Hepatic stellate cell (primary cell): Measurements from ENCODE around the gene ZNF780B.
"Not testable (repeated sequence)": the region's sequence is repeated elsewhere in the genome, so short reads cannot be mapped to it uniquely, and the experiment has no call there.

Source experiments
- DNase-seq: peaks from one replicate; pipeline ENCODE4 v3.0.0; 2011; ENCODE audit warnings: low spot score

ZNF780B gene

DNA sequence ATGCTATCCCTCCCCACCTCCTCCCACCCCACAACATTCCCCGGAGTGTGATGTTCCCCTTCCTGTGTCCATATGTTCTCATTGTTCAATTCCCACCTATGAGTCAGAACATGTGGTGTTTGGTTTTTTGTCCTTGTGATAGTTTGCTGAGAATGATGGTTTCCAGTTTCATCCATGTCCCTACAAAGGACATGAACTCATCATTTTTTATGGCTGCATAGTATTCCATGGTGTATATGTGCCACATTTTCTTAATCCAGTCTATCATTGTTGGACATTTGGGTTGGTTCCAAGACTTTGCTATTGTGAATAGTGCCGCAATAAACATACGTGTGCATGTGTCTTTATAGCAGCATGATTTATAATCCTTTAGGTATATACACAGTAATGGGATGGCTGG lies 18.0 kb downstream of the ZNF780B start:
- DNase-seq: not testable (repeated sequence)

- no peak for DNase-seq
Measured at GRCh38 chr19:40035996-40036395, 20.0 kb downstream of the ZNF780B start.

GRCh38 chr19:40033989-40034560 lies 22.0 kb downstream of the ZNF780B start:
- no peak for DNase-seq

DNA sequence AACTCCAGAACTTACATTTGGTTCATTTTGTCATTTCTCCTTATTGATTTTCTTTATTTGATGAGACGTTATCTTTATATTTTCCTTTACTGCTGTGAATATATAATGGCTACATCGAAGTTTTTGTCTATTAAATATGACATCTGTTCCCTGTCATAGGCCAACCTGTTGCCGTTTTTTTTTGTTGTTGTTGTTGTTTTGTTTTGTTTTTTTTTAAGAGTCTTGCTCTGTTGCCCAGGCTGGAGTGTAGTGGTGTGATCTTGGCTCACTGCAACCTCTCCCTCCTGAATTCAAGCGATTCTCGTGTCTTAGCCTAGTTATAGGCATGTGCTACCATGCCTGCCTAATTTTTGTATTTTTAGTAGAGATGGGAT lies 29.4 kb downstream of the ZNF780B start:
- DNase-seq: no peak

GRCh38 chr19:40025938-40026596 lies 30.0 kb downstream of the ZNF780B start:
- DNase-seq: no peak

- DNase-seq: no peak
Measured at GRCh38 chr19:40023969-40024368, 32.1 kb downstream of the ZNF780B start.

DNA sequence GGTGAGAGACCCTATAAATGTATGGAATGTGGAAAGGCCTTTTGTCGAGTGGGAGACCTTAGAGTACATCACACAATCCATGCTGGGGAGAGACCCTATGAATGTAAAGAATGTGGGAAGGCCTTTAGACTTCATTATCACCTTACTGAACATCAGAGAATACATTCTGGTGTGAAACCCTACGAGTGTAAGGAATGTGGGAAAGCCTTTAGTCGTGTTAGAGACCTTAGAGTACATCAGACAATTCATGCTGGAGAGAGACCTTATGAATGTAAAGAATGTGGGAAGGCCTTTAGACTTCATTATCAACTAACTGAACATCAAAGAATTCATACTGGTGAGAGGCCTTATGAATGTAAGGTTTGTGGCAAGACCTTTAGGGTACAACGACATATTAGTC lies 42.0 kb downstream of the ZNF780B start:
- no peak for DNase-seq

DNA sequence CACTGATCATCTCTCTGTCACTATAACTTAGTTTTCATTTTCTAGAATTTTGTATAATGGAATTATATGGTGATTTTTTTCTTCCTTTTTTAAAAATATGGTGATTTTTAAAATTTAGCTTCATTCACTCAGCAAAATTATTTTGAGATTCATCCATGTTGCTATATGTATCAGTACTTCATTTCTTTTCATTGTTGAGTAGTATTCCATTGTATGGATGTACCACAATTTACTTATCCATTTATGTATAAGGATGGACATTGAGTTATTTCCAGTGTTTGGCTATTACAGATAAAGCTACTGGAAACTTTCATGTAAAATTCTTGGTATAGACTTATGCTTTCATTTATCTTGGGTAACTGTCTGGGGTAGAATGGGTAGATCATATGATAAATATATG lies 46.4 kb downstream of the ZNF780B start:
- DNase-seq: no peak

DNA sequence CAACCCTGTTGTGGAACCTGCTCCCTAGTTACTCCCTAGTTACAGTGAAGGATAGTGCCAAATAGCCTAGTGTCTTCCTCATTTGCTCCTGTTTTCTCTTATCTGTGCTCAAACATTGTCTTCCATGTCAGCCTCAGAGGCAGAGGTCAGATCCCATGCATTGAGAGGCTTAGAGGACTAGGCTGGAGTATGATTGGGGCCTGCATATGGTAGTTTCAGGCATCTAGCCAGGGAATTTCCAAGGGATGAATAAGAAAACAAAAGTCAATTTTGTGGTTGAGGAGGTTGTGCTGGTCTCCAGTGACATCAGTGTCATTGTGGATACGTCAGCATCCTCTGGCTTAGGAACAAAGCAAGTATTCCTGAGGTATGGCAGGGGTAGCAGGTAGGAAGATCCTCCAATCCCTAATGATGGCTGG lies 49.7 kb downstream of the ZNF780B start:
- DNase-seq: peak; percentile 71

GRCh38 chr19:40005691-40006272 lies 50.2 kb downstream of the ZNF780B start:
- no peak for DNase-seq

DNA sequence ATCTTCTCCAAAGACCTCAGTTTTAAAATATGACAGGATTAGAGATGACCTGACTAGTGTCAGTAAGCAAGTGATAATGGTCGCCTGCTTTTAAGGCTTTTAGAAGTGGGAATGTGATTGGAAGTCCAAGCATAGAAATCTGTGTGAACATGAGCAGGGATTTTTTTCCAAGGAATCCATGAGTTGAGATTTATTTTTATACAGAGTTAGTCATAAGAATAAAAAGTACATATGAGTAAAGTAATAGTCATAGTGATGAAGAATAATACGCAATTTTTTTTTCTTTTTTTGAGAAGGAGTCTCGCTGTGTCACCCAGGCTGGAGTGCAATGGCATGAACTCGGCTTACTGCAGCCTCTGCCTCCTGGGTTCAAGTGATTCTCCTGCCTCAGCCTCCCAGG lies 57.5 kb downstream of the ZNF780B start:
- peak; percentile 58 for DNase-seq

- DNase-seq: no peak
Measured at GRCh38 chr19:39997638-39998216, 58.3 kb downstream of the ZNF780B start.

- DNase-seq: peak; percentile 90
Measured at GRCh38 chr19:39996811-39997637, 59.0 kb downstream of the ZNF780B start, which contains the start of gene ZNF546. TSS of gene ZNF546 (plus strand) at chr19:39997060. CDS start at chr19:39998327, 1,267 bp downstream.

GRCh38 chr19:39996218-39996810 lies 59.7 kb downstream of the ZNF780B start:
- DNase-seq: peak; percentile 42

DNA sequence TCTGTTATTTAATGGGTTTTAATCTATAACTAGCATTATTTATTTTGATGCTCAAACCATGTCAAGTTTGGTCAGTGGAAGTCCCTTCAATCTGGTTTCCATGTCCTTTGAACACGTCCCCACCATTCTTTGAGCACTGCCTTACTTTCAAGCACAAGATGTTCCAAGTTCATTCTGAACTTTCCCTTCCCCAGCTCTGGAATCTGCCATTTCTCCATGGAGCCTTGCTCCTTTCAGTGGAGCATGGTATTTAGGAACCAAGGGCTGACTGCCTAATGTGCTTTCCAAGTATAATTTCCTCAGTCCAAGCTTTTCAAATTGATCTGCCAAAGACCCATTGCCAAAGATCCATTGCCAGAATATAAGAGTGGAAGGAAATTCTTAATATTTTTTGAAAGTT lies 60.2 kb downstream of the ZNF780B start:
- DNase-seq: no peak

DNA sequence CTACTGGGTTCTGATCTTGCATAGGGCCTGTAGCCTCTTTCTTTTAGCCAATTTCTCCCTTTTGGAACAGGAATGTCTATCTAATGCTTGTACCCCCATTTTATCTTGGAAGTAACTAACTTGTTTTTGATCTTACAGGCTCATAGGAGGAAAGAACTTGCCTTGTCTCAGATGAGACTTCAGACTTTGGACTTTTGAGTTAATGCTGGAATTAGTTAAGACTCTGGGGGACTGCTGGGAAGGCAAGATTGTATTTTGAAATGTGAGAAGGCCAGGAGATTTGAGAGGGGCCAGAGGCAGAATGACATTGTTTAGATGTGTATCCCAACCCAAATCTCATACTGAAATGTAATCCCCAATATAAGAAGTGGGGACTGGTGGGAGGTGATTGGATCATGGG lies 61.7 kb downstream of the ZNF780B start:
- DNase-seq: no peak

- no peak for DNase-seq
Measured at GRCh38 chr19:39993605-39994004, 62.4 kb downstream of the ZNF780B start.

DNA sequence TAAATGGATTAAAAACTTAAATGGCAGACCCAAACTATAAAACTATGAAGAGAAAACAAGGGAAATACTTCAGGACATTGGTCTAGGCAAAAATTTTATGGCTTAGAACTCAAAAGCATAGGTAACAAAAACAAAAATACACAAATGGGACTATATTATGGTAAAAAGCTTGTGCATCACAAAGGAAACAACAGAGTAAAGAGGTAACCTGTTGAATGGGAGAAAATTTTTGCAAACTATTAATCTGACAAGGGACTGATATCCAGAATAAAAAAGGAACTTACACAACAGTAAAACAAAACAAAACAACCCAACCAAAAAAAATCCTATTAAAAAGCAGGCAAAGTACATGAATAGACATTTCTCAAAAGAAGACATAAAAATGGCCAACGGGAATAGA lies 68.4 kb downstream of the ZNF780B start:
- no peak for DNase-seq

- no peak for DNase-seq
Measured at GRCh38 chr19:39987167-39987566, 68.9 kb downstream of the ZNF780B start.

GRCh38 chr19:39986643-39987042 lies 69.4 kb downstream of the ZNF780B start:
- no peak for DNase-seq

DNA sequence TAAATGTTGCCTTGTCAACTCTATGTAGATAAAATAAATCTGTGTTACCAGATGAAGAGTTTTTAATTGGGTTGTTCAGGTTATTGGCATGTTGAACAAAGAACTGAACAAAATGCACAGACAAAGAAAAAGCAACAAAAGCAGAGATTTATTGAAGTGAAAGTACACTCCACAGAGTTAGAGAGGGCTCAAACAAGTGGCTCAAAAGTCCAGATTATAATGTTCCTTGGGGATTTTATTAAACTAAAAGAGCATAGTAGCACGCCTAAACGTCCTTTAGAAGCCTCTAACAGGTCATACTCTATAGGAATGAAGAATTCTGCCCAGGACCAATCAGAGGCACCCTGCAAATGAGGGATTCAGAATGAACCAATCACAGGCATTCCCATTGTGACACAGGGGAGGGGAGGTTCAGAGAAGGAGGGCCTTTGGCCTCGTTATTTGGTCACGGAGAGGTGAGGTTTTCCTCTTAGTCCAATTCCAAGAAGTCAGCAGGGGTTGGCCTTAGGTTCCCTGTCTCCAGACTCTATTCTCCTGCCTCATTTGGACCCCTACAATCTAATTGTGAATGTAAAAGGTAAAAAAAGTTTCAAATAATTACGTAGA lies 72.2 kb downstream of the ZNF780B start:
- no peak for DNase-seq

- DNase-seq: no peak
Measured at GRCh38 chr19:39982883-39983282, 73.1 kb downstream of the ZNF780B start.
